K562 (cell line): ENCODE measurements around the gene PTOV1. TPM values are rescaled to one million over a fixed set of nuclear protein-coding genes. Genes with fewer than 3 reads are reported as not detected.

ENCODE experiments used
- ATAC-seq: fragments of 200-7000 bp; cut with Tn5 transposase; 3 replicates; pipeline ENCODE4 v1.9.1; 2020; ENCODE audit warnings: moderate library complexity
- BruUV-seq: library from RNA; stranded (reverse); fragments of 400-500 nt; replicated peaks from 2 replicates; lab custom pipeline; 2021; lab: Mats Ljungman, UMichigan
- CTCF ChIA-PET: fragments of 300-600 bp; formaldehyde crosslinking; extraction: SDS; loops from one replicate; lab custom pipeline; 2021; ENCODE audit warnings: low intra/inter-chr PET ratio; lab: Yijun Ruan, JAX
- POLR2A ChIA-PET: fragments of 300-600, 350-650 bp; sonication (Branson Sonifier 250); formaldehyde crosslinking; extraction: SDS; loops from one replicate; lab custom pipeline; 2021; ENCODE audit warnings: antibody characterized with exemption, inconsistent platforms; lab: Yijun Ruan, JAX
- DNase-seq, 4 experiments: peaks; one replicate each; pipeline versions ENCODE4 v3.0.0 to v3.0.0-alpha.2; 2011 to 2018; ENCODE audit warnings: low spot score in 3 of 4, mixed read lengths in 3 of 4; ENCODE audit errors: extremely low read depth in 1 of 4
- FAIRE-seq: peaks from 2 replicates; lab custom pipeline; 2011; peaks lifted over from hg19 to GRCh38; lab: Jason Lieb, UNC
- H2AFZ ChIP-seq: 2 replicates; pipeline ENCODE4 v1.6.0; 2011; ENCODE audit warnings: low read depth, low read length, control low read depth, inconsistent platforms
- H3K27ac ChIP-seq: fragments of 200-600 bp; 3 replicates; pipeline ENCODE4 v1.8.0; 2011; ENCODE audit warnings: low read depth, mild to moderate bottlenecking, control low read depth, inconsistent platforms, low read length, moderate library complexity, mixed read lengths; ENCODE audit errors: extremely low read depth
- H3K27me3 ChIP-seq, 2 experiments: fragments of 300-600 bp in 1 of 2; 2 replicates in 1 of 2; 3 replicates in 1 of 2; pipeline versions ENCODE4 v1.6.0 to v1.8.0; 2011; ENCODE audit warnings: inconsistent platforms in 2 of 2, low read length in 2 of 2, mild to moderate bottlenecking in 1 of 2, mixed read lengths in 1 of 2, moderate library complexity in 1 of 2; ENCODE audit not compliant: control insufficient read depth in 2 of 2, insufficient read depth in 2 of 2
- H3K36me3 ChIP-seq: fragments of 300-600 bp; 3 replicates; pipeline ENCODE4 v1.8.0; 2011; ENCODE audit warnings: mild to moderate bottlenecking, low read length, inconsistent platforms; ENCODE audit not compliant: control insufficient read depth, insufficient read depth
- H3K4me1 ChIP-seq, 2 experiments: fragments of 200-600 bp in 1 of 2; replicated peaks in 1 of 2; 2 replicates in 1 of 2; 3 replicates in 1 of 2; pipeline versions ENCODE4 v1.5.1 to v1.8.0; 2011; ENCODE audit warnings: inconsistent platforms in 2 of 2, low read length in 2 of 2, mild to moderate bottlenecking in 1 of 2, mixed read lengths in 1 of 2, moderate library complexity in 1 of 2; ENCODE audit not compliant: control insufficient read depth in 2 of 2, insufficient read depth in 2 of 2
- H3K4me2 ChIP-seq: 2 replicates; pipeline ENCODE4 v1.6.1; 2011; ENCODE audit warnings: low read length, control low read depth, inconsistent platforms, mixed read lengths; ENCODE audit not compliant: insufficient read depth
- H3K4me3 ChIP-seq: fragments of 200-600 bp; sonication (generic), shearing (Covaris generic); 2 replicates; pipeline ENCODE4 v1.5.1; 2016; ENCODE audit warnings: control low read depth, inconsistent platforms
- H3K79me2 ChIP-seq: fragments of 200-600 bp; 3 replicates; pipeline ENCODE4 v1.8.0; 2011; ENCODE audit warnings: low read length, inconsistent platforms; ENCODE audit not compliant: control insufficient read depth, insufficient read depth
- H3K9ac ChIP-seq, 2 experiments: 2 replicates each; pipeline versions ENCODE4 v1.6.0 to v1.6.1; 2011; ENCODE audit warnings: low read depth in 2 of 2, low read length in 2 of 2, control low read depth in 1 of 2, inconsistent platforms in 1 of 2, mild to moderate bottlenecking in 1 of 2, mixed read lengths in 1 of 2; ENCODE audit not compliant: insufficient read depth in 1 of 2
- H3K9me1 ChIP-seq: one replicate; pipeline ENCODE4 v1.6.0; 2011; ENCODE audit warnings: inconsistent platforms, mild to moderate bottlenecking, low read length, moderate library complexity; ENCODE audit not compliant: control insufficient read depth, insufficient read depth
- H3K9me3 ChIP-seq: replicated peaks from 2 replicates; pipeline ENCODE4 v1.5.1; 2011; ENCODE audit warnings: low read depth, low read length, inconsistent platforms; ENCODE audit not compliant: control insufficient read depth, insufficient read depth
- H4K20me1 ChIP-seq: replicated peaks from 2 replicates; pipeline ENCODE4 v1.6.1; 2011; ENCODE audit warnings: low read length, inconsistent platforms, mixed read lengths; ENCODE audit not compliant: control insufficient read depth, insufficient read depth
- CHD2 ChIP-seq: IDR thresholded peaks from 2 replicates; pipeline ENCODE4 v1.6.1; 2011; ENCODE audit warnings: low read depth, low read length
- CTCF ChIP-seq, 3 experiments: IDR thresholded peaks in 2 of 3; conservative IDR thresholded peaks in 1 of 3; 2 replicates each; pipeline ENCODE4 v1.5.1; 2011 to 2012; ENCODE audit warnings: low read length in 3 of 3, mild to moderate bottlenecking in 3 of 3, control low read depth in 2 of 3, improper control_type of control experiment in 1 of 3, inconsistent platforms in 1 of 3, low read depth in 1 of 3, mixed read lengths in 1 of 3, moderate library complexity in 1 of 3; ENCODE audit not compliant: insufficient read depth in 2 of 3
- EWSR1 ChIP-seq: fragments of 450-650 bp; IDR thresholded peaks from 2 replicates; pipeline ENCODE4 v1.6.1; 2018; ENCODE audit warnings: borderline replicate concordance, mild to moderate bottlenecking, low read depth, moderate library complexity; ENCODE audit not compliant: partially characterized antibody
- HMGN3 ChIP-seq: IDR thresholded peaks from 2 replicates; pipeline ENCODE4 v1.6.1; 2011; ENCODE audit warnings: borderline replicate concordance, low read depth, mild to moderate bottlenecking, mixed read lengths, low read length; ENCODE audit not compliant: insufficient read length; ENCODE audit errors: extremely low read depth
- RNF2 ChIP-seq: sonication (generic); IDR thresholded peaks from 2 replicates; pipeline ENCODE4 v1.6.1; 2016
- ZBTB2 ChIP-seq: fragments of 450-650 bp; IDR thresholded peaks from 2 replicates; pipeline ENCODE4 v1.6.1; 2016; ENCODE audit warnings: antibody characterized with exemption
- ZBTB49 ChIP-seq: sonication (generic); formaldehyde crosslinking; IDR thresholded peaks from 2 replicates; pipeline ENCODE4 v1.8.0; 2022; ENCODE audit warnings: missing genetic modification reagents, mild to moderate bottlenecking, borderline replicate concordance
- ZNF699 ChIP-seq: fragments of 250-450 bp; sonication (Bioruptor Pico); IDR thresholded peaks from 2 replicates; pipeline ENCODE4 v1.8.0; 2021; ENCODE audit warnings: mild to moderate bottlenecking, moderate library complexity; ENCODE audit not compliant: insufficient replicate concordance
- WGBS: fragments of 100-300 bp; shearing (Covaris generic); methylation state at CpG from one replicate; pipeline ENCODE4 v1.1.6; 2016; ENCODE audit warnings: low coverage, mixed read lengths; ENCODE audit not compliant: insufficient coverage; ENCODE audit errors: missing lambda C conversion rate; 5-methylcytosine and 5-hydroxymethylcytosine counted together
- in situ Hi-C: fragments of 300-500 bp; cut with MboI; formaldehyde crosslinking; loops from 4 replicates; pipeline ENCODE4 v1.15.0; 2018; ENCODE audit warnings: inconsistent platforms, mixed read lengths
- intact Hi-C: fragments of 100-400 bp; cut with micrococcal nuclease; formaldehyde crosslinking; loops from 2 replicates; pipeline ENCODE4 v1.14.2; 2022
- polyA plus RNA-seq, 8 experiments: library from polyadenylated mRNA; depleted of rRNA in 4 of 8; stranded (reverse) in 5 of 8; unstranded in 3 of 8; fragments of >200 nt; fragmentation: Nextera tagmentation in 2 of 8; fragmentation: Illumina TruSeq in 1 of 8; extraction: Ambion mirVana in 2 of 8; extraction: Trizol in 1 of 8; gene quantifications; 2 replicates each; pipeline versions ENCODE4 v1.2.1 to v1.2.3, GENCODE V29; 2011 to 2014; ENCODE audit warnings: inconsistent platforms in 1 of 8, missing spikeins in 1 of 8
- total RNA-seq, 7 experiments: library from RNA; depleted of rRNA in 6 of 7; stranded (reverse); fragments of >200 nt in 6 of 7; fragmentation: Illumina TruSeq in 2 of 7; extraction: Trizol in 2 of 7; gene quantifications; 2 replicates each; pipeline versions ENCODE4 v1.2.1 to v1.2.3, GENCODE V29; 2011 to 2021; ENCODE audit warnings: low replicate concordance in 1 of 7
- TF ChIP-seq, protein P1 (sequence below): fragments of 250-450 bp; sonication (Bioruptor Pico); IDR thresholded peaks from 2 replicates; pipeline ENCODE4 v1.5.1; 2021; ENCODE audit warnings: mild to moderate bottlenecking
- TF ChIP-seq, protein P2 (sequence below): sonication (generic); formaldehyde crosslinking; IDR thresholded peaks from 2 replicates; pipeline ENCODE4 v1.8.1; 2022; ENCODE audit warnings: missing genetic modification reagents

The PTOV1 gene
- total and polyA plus RNA-seq, 9 of the 15 experiments (the other 6 are each of a cell fraction or from before 2014, with no cell fraction given): 4.9 to 169 (median 43.5) TPM

DNA sequence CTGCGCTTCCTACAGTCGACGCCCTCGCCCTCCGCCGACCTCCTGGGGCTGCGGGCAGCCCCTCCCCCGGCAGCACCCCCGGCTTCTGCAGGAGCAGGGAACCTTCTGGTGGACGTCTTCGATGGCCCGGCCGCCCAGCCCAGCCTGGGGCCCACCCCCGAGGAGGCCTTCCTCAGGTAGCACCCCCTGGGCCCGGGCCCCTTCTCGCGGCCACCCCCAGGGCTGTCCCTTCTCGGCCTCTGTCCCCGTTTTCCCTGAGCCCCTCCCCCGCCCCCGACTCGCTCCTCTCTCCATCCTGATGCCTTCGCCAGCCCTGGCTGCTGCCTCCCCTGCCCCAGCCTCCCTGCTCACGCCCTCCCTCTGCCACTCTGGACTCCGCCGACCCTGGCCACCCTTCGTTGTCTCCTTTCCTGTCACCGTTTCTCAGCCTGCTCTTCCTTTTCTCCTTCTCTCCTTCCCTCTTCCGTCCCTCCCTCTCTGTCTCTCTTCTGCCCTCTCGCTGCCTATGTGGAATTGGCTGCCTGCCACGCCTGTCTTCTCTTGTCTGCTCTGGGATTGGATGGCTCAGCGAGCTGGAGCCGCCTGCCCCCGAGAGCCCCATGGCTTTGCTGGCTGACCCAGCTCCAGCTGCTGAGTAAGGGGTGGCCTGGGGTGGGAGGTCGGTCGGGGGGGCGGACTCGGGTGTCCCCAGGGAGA is 48.8 kb upstream of the PTOV1 start:
- intact Hi-C loops: no loop called here
- DNase-seq: peak in 3 of 4 experiments; percentile 39 to 75 (median 64)
- BruUV-seq: no TSS peak
- Histone ChIP-seq H3K27me3 (no peaks in the 10 kb centered on the region), H3K9me3 (no peaks in the 10 kb centered on the region), H3K9me1 (no peaks in the 10 kb centered on the region), H3K4me3 (no peak overlapping the region), H4K20me1 (peaks cover 5% of the 10 kb centered on the region), H3K4me1 (peaks cover 2 to 57% of the 10 kb centered on the region in 2 experiments; a peak in 4 of 5 replicates), H3K36me3 (peaks cover 93% of the 10 kb centered on the region), H3K9ac (0 out of 4 replicates have a peak overlapping the region, but pooled peaks of 1 of the 2 experiments have one; percentile 43), H2AFZ (no peak overlapping the region), H3K4me2 (no peak overlapping the region), H3K27ac (no peak overlapping the region), H3K79me2 (no peaks in the 10 kb centered on the region)
- FAIRE-seq: peak; percentile 77
- ChIA-PET POLR2A (no interaction called here), CTCF (interaction anchor here (0.6 kb wide), 1 partner anchor 70 kb away, joined by 3 read pairs; no protein-coding TSS in a partner anchor)
- in situ Hi-C loops: no loop called here
- ATAC-seq: peak; percentile 65
- WGBS: 75% methylated on average over 20 of the region's 38 CpGs
- 0 out of 2 replicates have a peak, but pooled peaks have one; percentile 37 for TF ChIP-seq CHD2
- TF ChIP-seq CTCF (IDR thresholded peaks at IDR 0.05 in 2 of 3, conservative IDR thresholded peaks at IDR 0.05 in 1 of 3; ENCODE audit: insufficient read depth in 2 of 3, low read depth in 1 of 3, low read length in 3 of 3): peak in 2 of 3 experiments; percentile 5 to 9; a peak in 1 of 6 replicates
- TF ChIP-seq, protein P1, sequence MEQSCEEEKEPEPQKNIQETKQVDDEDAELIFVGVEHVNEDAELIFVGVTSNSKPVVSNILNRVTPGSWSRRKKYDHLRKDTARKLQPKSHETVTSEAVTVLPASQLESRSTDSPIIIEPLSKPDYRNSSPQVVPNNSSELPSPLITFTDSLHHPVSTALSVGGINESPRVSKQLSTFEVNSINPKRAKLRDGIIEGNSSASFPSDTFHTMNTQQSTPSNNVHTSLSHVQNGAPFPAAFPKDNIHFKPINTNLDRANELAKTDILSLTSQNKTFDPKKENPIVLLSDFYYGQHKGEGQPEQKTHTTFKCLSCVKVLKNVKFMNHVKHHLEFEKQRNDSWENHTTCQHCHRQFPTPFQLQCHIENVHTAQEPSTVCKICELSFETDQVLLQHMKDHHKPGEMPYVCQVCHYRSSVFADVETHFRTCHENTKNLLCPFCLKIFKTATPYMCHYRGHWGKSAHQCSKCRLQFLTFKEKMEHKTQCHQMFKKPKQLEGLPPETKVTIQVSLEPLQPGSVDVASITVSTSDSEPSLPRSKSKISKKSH (CRISPR knock-in tag): no peak
- no peak for TF ChIP-seq ZBTB49
- no peak for TF ChIP-seq EWSR1
- no peak for TF ChIP-seq ZBTB2
- TF ChIP-seq RNF2: no peak
- TF ChIP-seq, protein P2, sequence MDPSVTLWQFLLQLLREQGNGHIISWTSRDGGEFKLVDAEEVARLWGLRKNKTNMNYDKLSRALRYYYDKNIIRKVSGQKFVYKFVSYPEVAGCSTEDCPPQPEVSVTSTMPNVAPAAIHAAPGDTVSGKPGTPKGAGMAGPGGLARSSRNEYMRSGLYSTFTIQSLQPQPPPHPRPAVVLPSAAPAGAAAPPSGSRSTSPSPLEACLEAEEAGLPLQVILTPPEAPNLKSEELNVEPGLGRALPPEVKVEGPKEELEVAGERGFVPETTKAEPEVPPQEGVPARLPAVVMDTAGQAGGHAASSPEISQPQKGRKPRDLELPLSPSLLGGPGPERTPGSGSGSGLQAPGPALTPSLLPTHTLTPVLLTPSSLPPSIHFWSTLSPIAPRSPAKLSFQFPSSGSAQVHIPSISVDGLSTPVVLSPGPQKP (CRISPR knock-in tag): no peak
- no peak for TF ChIP-seq ZNF699 (CRISPR knock-in tag)
- no peak for TF ChIP-seq HMGN3
